Effector CD8-positive, alpha-beta T cell (primary cell): Measurements from ENCODE around the gene DLGAP1.
"Not testable (repeated sequence)": the region's sequence is repeated elsewhere in the genome, so short reads cannot be mapped to it uniquely, and the experiment has no call there.

Source experiments
- DNase-seq: peaks from one replicate; lab custom pipeline; 2025; lab: John Stamatoyannopoulos, UW

Gene DLGAP1

GRCh38 chr18:3720818-3721545 is 734.1 kb downstream of the DLGAP1 start:
- DNase-seq: no peak

GRCh38 chr18:3720159-3720558 is 734.9 kb downstream of the DLGAP1 start:
- DNase-seq: no peak

- DNase-seq: no peak
Observed at GRCh38 chr18:3717376-3718025, 737.6 kb downstream of the DLGAP1 start.

- no peak for DNase-seq
Observed at GRCh38 chr18:3716116-3716660, 738.9 kb downstream of the DLGAP1 start.

- DNase-seq: no peak
Observed at GRCh38 chr18:3715231-3716080, 739.7 kb downstream of the DLGAP1 start.

- DNase-seq: no peak
Observed at GRCh38 chr18:3713708-3714107, 741.4 kb downstream of the DLGAP1 start.

GRCh38 chr18:3713166-3713565 is 741.9 kb downstream of the DLGAP1 start:
- DNase-seq: no peak

- DNase-seq: no peak
Observed at GRCh38 chr18:3712491-3712890, 742.6 kb downstream of the DLGAP1 start.

- no peak for DNase-seq
Observed at GRCh38 chr18:3710712-3711301, 744.3 kb downstream of the DLGAP1 start.

- DNase-seq: no peak
Observed at GRCh38 chr18:3709205-3709604, 745.9 kb downstream of the DLGAP1 start.

- DNase-seq: no peak
Observed at GRCh38 chr18:3706279-3707097, 748.6 kb downstream of the DLGAP1 start.

GRCh38 chr18:3704556-3705344 is 750.4 kb downstream of the DLGAP1 start:
- no peak for DNase-seq

GRCh38 chr18:3703732-3704176 is 751.4 kb downstream of the DLGAP1 start:
- no peak for DNase-seq

GRCh38 chr18:3699707-3700567 is 755.2 kb downstream of the DLGAP1 start:
- DNase-seq: not testable (repeated sequence)

GRCh38 chr18:3694030-3694778 is 760.9 kb downstream of the DLGAP1 start:
- not testable (repeated sequence) for DNase-seq

GRCh38 chr18:3693410-3693809 is 761.7 kb downstream of the DLGAP1 start:
- no peak for DNase-seq

- DNase-seq: no peak
Observed at GRCh38 chr18:3692691-3693090, 762.4 kb downstream of the DLGAP1 start.

- no peak for DNase-seq
Observed at GRCh38 chr18:3692113-3692621, 762.9 kb downstream of the DLGAP1 start.
